ENCODE results near the gene ALDH3B1.

DNA sequence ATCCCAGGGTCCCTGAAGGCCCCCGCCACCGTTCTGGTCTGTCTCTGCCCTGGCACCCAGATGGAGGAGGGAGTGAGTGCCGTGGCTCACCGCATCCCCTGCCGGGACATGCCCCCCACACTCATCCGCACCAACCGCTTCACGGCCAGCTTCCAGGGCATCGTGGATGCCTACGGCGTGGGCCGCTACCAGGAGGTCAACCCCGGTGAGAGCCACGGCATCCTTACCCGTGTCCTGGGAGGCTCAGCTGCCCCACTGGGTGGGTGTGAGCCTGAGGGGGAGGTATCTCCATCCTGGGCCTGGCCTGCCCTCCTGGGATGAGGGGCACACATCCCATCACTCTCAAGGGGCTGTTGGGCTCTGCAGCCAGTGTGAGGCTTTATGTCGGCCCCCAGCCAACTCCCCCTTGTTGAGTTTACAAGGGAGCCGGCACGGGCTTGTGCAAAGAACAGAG, 34.8 kb downstream of the ALDH3B1 start:
- TF ChIP-seq ARNTL (CRISPR knock-in tag; IDR thresholded peaks at IDR 0.05; ENCODE audit: borderline replicate concordance, low read depth) (no peak), TOX (CRISPR knock-in tag; IDR thresholded peaks at IDR 0.05; ENCODE audit: borderline replicate concordance) (no peak), GLIS3 (CRISPR knock-in tag; IDR thresholded peaks at IDR 0.05) (no peak), ISL1 (CRISPR knock-in tag; IDR thresholded peaks at IDR 0.05) (no peak), OSR1 (CRISPR knock-in tag; IDR thresholded peaks at IDR 0.05) (no peak), PPARA (CRISPR knock-in tag; IDR thresholded peaks at IDR 0.05; ENCODE audit: borderline replicate concordance) (no peak), ZNF70 (CRISPR knock-in tag; IDR thresholded peaks at IDR 0.05) (no peak), ZFP3 (CRISPR knock-in tag; IDR thresholded peaks at IDR 0.05) (no peak)
- TF ChIP-seq, protein P1, sequence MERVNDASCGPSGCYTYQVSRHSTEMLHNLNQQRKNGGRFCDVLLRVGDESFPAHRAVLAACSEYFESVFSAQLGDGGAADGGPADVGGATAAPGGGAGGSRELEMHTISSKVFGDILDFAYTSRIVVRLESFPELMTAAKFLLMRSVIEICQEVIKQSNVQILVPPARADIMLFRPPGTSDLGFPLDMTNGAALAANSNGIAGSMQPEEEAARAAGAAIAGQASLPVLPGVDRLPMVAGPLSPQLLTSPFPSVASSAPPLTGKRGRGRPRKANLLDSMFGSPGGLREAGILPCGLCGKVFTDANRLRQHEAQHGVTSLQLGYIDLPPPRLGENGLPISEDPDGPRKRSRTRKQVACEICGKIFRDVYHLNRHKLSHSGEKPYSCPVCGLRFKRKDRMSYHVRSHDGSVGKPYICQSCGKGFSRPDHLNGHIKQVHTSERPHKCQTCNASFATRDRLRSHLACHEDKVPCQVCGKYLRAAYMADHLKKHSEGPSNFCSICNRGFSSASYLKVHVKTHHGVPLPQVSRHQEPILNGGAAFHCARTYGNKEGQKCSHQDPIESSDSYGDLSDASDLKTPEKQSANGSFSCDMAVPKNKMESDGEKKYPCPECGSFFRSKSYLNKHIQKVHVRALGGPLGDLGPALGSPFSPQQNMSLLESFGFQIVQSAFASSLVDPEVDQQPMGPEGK (CRISPR knock-in tag; IDR thresholded peaks at IDR 0.05; ENCODE audit: borderline replicate concordance), result no peak
- TF ChIP-seq, protein P2, sequence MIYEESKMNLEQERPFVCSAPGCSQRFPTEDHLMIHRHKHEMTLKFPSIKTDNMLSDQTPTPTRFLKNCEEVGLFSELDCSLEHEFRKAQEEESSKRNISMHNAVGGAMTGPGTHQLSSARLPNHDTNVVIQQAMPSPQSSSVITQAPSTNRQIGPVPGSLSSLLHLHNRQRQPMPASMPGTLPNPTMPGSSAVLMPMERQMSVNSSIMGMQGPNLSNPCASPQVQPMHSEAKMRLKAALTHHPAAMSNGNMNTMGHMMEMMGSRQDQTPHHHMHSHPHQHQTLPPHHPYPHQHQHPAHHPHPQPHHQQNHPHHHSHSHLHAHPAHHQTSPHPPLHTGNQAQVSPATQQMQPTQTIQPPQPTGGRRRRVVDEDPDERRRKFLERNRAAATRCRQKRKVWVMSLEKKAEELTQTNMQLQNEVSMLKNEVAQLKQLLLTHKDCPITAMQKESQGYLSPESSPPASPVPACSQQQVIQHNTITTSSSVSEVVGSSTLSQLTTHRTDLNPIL (CRISPR knock-in tag; IDR thresholded peaks at IDR 0.05; ENCODE audit: low read depth), result no peak
